ENCODE results near the gene MOBP.

Gene MOBP

GRCh38 chr3:39471652-39472051, 4.2 kb downstream of the MOBP start:
- Histone ChIP-seq H3K36me3 (ENCODE audit: control insufficient read depth in 2 of 2, insufficient read depth in 1 of 2, low read length in 2 of 2) (no peaks in the 10 kb centered on the region), H3K27ac (ENCODE audit: extremely low read depth, low read depth, low read length) (no peak overlapping the region), H3K4me3 (ENCODE audit: low read depth, low read length) (no peak overlapping the region), H3K4me1 (ENCODE audit: control insufficient read depth, insufficient read depth, low read length) (no peaks in the 10 kb centered on the region), H3K9me3 (ENCODE audit: control insufficient read depth, insufficient read depth, low read depth, low read length) (no peaks in the 10 kb centered on the region)
- no peak for TF ChIP-seq ZNF600 (tag by site-specific recombination; IDR thresholded peaks at IDR 0.05)
- peak; percentile 59 for TF ChIP-seq SCRT2 (tag by site-specific recombination; IDR thresholded peaks at IDR 0.05)
- TF ChIP-seq ZNF571 (tag by site-specific recombination; IDR thresholded peaks at IDR 0.05), result no peak
- ChIA-PET POLR2A (no interaction called here), CTCF (interaction anchor here (1.2 kb wide), 1 partner anchor 27 kb away, joined by 3 read pairs; no protein-coding TSS in a partner anchor)

- TF ChIP-seq ZNF843 (tag by site-specific recombination; IDR thresholded peaks at IDR 0.05) (no peak), ZBTB48 (tag by site-specific recombination; IDR thresholded peaks at IDR 0.05) (no peak), ZNF292 (tag by site-specific recombination; IDR thresholded peaks at IDR 0.05; ENCODE audit: borderline replicate concordance, low read depth) (no peak), ZNF248 (tag by site-specific recombination; IDR thresholded peaks at IDR 0.05) (no peak), ZNF391 (tag by site-specific recombination; IDR thresholded peaks at IDR 0.05; ENCODE audit: borderline replicate concordance, low read depth) (no peak), ZNF558 (tag by site-specific recombination; IDR thresholded peaks at IDR 0.05) (no peak), GLIS2 (tag by site-specific recombination; IDR thresholded peaks at IDR 0.05) (no peak), ZBTB17 (tag by site-specific recombination; IDR thresholded peaks at IDR 0.05) (no peak), CTCF (tag by site-specific recombination; IDR thresholded peaks at IDR 0.05) (no peak), ZNF654 (tag by site-specific recombination; IDR thresholded peaks at IDR 0.05; ENCODE audit: low read depth) (no peak), PRDM10 (tag by site-specific recombination; IDR thresholded peaks at IDR 0.05) (no peak), ZNF2 (tag by site-specific recombination; IDR thresholded peaks at IDR 0.05) (no peak), SCRT1 (tag by site-specific recombination; IDR thresholded peaks at IDR 0.05; ENCODE audit: borderline replicate concordance) (no peak), KLF1 (tag by site-specific recombination; IDR thresholded peaks at IDR 0.05) (no peak)
- TF ChIP-seq, protein P1, sequence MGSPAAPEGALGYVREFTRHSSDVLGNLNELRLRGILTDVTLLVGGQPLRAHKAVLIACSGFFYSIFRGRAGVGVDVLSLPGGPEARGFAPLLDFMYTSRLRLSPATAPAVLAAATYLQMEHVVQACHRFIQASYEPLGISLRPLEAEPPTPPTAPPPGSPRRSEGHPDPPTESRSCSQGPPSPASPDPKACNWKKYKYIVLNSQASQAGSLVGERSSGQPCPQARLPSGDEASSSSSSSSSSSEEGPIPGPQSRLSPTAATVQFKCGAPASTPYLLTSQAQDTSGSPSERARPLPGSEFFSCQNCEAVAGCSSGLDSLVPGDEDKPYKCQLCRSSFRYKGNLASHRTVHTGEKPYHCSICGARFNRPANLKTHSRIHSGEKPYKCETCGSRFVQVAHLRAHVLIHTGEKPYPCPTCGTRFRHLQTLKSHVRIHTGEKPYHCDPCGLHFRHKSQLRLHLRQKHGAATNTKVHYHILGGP (tag by site-specific recombination; IDR thresholded peaks at IDR 0.05), result no peak
- Histone ChIP-seq H3K4me3 (ENCODE audit: low read depth, low read length) (no peak overlapping the region), H3K27ac (ENCODE audit: extremely low read depth, low read depth, low read length) (no peak overlapping the region), H3K4me1 (ENCODE audit: control insufficient read depth, insufficient read depth, low read length) (no peaks in the 10 kb centered on the region), H3K9me3 (ENCODE audit: control insufficient read depth, insufficient read depth, low read depth, low read length) (no peaks in the 10 kb centered on the region), H3K36me3 (ENCODE audit: control insufficient read depth in 2 of 2, insufficient read depth in 1 of 2, low read length in 2 of 2) (no peaks in the 10 kb centered on the region)
- ChIA-PET CTCF (no interaction called here), POLR2A (no interaction called here)
Observed at GRCh38 chr3:39473452-39474125, 6.1 kb downstream of the MOBP start.

All from HEK293 (cell line).